GM23248 (cell line): ENCODE measurements around the gene RBBP6.

ENCODE experiments used
- EZH2 ChIP-seq: fragments of 200-600 bp; sonication (generic); IDR thresholded peaks from 2 replicates; pipeline ENCODE4 v1.6.1; 2018; ENCODE audit warnings: antibody characterized with exemption, mild to moderate bottlenecking; ENCODE audit not compliant: insufficient read depth, poor library complexity, severe bottlenecking
- EZH2phosphoT487 ChIP-seq: fragments of 200-600 bp; sonication (generic); IDR thresholded peaks from 2 replicates; pipeline ENCODE4 v1.6.1; 2018; ENCODE audit warnings: antibody characterized with exemption, moderate library complexity, mild to moderate bottlenecking, low read depth; ENCODE audit not compliant: insufficient read depth

DNA sequence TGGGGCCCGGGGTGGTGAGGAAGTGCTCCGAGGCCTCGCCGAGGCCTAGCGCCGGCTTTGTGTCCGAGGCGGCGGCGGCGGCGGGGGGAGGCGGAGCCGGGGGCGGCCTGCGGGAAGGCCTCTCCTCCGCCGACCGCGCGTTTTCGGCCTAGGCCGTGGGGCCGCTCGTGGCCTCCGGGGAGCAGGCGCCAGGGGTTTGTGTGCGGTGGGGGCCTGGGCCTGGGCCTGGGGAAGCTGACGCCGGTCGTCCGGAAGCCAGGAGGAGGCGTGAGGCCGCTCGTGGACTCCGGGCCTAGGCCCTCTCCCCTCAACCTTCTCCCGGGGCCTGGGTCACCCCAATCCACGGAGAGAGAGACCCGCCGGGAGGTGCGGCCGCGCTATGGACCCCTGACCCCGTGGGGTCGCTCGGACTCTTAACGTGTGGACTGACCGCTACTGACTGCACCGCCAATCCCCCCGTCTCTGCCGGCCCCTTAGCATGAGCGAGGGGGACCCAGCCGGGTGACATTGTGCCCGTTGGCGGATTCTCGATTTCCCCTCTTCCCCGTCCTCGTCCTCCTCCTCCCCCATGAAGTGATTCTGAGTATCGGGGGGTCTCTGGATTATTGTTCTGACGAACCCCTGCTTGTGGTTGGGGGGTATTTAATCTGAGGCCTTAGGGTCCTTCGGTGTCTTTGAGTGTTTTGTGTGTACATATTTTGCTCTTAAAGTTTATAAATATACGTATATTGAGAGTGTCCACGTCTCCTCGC lies 660 bp downstream of the RBBP6 start:
- TF ChIP-seq EZH2 (no peak), EZH2phosphoT487 (no peak)
